Measurements from ENCODE around the gene PTGER3.

DNA sequence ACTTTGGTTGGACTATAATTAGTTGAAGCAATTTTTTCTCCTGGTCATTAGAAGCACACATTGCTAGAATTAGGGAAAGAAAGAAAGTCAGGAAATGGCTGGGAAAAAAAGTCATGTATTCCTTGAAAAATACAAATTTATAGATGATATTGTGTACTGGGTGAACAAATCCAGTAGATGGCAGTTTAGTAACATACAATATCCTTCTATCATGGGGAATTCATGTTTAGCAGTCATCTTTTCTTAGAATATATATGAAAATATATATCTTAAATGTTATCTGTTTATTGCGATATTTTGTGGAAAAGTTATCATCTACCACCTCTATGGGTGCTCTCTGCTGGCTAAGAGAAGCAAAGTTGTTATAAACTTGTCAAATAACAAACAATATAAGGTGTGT, 46.3 kb upstream of the PTGER3 start:
- TF ChIP-seq, protein P1, sequence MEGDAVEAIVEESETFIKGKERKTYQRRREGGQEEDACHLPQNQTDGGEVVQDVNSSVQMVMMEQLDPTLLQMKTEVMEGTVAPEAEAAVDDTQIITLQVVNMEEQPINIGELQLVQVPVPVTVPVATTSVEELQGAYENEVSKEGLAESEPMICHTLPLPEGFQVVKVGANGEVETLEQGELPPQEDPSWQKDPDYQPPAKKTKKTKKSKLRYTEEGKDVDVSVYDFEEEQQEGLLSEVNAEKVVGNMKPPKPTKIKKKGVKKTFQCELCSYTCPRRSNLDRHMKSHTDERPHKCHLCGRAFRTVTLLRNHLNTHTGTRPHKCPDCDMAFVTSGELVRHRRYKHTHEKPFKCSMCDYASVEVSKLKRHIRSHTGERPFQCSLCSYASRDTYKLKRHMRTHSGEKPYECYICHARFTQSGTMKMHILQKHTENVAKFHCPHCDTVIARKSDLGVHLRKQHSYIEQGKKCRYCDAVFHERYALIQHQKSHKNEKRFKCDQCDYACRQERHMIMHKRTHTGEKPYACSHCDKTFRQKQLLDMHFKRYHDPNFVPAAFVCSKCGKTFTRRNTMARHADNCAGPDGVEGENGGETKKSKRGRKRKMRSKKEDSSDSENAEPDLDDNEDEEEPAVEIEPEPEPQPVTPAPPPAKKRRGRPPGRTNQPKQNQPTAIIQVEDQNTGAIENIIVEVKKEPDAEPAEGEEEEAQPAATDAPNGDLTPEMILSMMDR (IDR thresholded peaks at IDR 0.05): peak in 1 of 3 experiments; percentile 29
- TF ChIP-seq POLR2A (IDR thresholded peaks at IDR 0.05): no peak

All from testis (tissue), 2 donors.